Activated T-cell treated with anti-CD3 and anti-CD28 coated beads, Interleukin-2, amount 50 U/mL, for 72 hours (primary cell): ENCODE data around the gene SNRNP40. TPM values are rescaled to one million over a fixed set of nuclear protein-coding genes. Genes with fewer than 3 reads are reported as not detected.

Experiments
- ATAC-seq, 2 donors: fragments of 150-1000 bp; cut with Tn5 transposase; replicated peaks in 1 of 2; 2 replicates each; pipeline ENCODE4 v1.10.0; 2021; ENCODE audit warnings: moderate library complexity in 2 of 2, mild to moderate bottlenecking in 1 of 2
- DNase-seq, 2 donors: peaks; one replicate each; pipeline ENCODE4 v3.0.0; 2021 to 2022; ENCODE audit warnings: mixed read lengths in 1 of 2
- H3K27ac Mint-ChIP-seq: one replicate; pipeline ENCODE4 v1.8.0; 2022; ENCODE audit warnings: mild to moderate bottlenecking, moderate library complexity, mixed read lengths
- H3K27me3 Mint-ChIP-seq: one replicate; pipeline ENCODE4 v1.8.0; 2022; ENCODE audit warnings: low read depth, mixed read lengths
- H3K36me3 Mint-ChIP-seq, 2 donors: one replicate each; pipeline ENCODE4 v1.8.0; 2022; ENCODE audit warnings: mixed read lengths in 2 of 2, mild to moderate bottlenecking in 1 of 2; ENCODE audit not compliant: insufficient read depth in 2 of 2
- H3K4me1 Mint-ChIP-seq: one replicate; pipeline ENCODE4 v1.8.0; 2022; ENCODE audit warnings: low read depth, mixed read lengths
- H3K4me3 Mint-ChIP-seq, 2 donors: one replicate each; pipeline ENCODE4 v1.8.0; 2022; ENCODE audit warnings: mild to moderate bottlenecking in 2 of 2, mixed read lengths in 2 of 2, moderate library complexity in 2 of 2
- H3K9me3 Mint-ChIP-seq, 2 donors: one replicate each; pipeline ENCODE4 v1.8.0; 2022; ENCODE audit warnings: mixed read lengths in 2 of 2
- total RNA-seq, 2 donors: library from RNA; stranded (reverse); gene quantifications; one replicate each; pipeline ENCODE4 v1.2.3, GENCODE V29; 2022

Gene SNRNP40
- 100 to 1,000 TPM in 1 of 2 donors, 10 to 100 TPM in 1; 85.3 to 101 TPM for total RNA-seq

- H3K36me3 Mint-ChIP-seq = peaks cover 3 to 23% of the 10 kb centered on the region in 2 donors
Observed at GRCh38 chr1:31296486-31297276, at the start of gene SNRNP40, which contains the start of gene ZCCHC17. TSS of gene SNRNP40 (minus strand) at chr1:31296788. CDS start at chr1:31296751, 37 bp downstream. TSS of gene ZCCHC17 (plus strand) at chr1:31297032. CDS start at chr1:31310099, 13,067 bp downstream.

GRCh38 chr1:31345635-31346034, 49.0 kb upstream of the SNRNP40 start:
- ATAC-seq = no peak
- Mint-ChIP-seq H3K9me3 (no peaks in the 10 kb centered on the region), H3K27ac (no peak overlapping the region), H3K4me3 (no peak overlapping the region), H3K36me3 (no peaks in the 10 kb centered on the region), H3K4me1 (no peaks in the 10 kb centered on the region), H3K27me3 (no peaks in the 10 kb centered on the region)
- no peak for DNase-seq

More at GRCh38 chr1:31296486-31297276, at the start of gene SNRNP40, which contains the start of gene ZCCHC17:
- peak; percentile 91 to 96 for DNase-seq
- no peak within 1 kb of the TSS for H3K27ac Mint-ChIP-seq
- no peak within 1 kb of the TSS for H3K4me3 Mint-ChIP-seq
- H3K4me1 Mint-ChIP-seq = no peaks in the 10 kb centered on the region
- no peaks in the 10 kb centered on the region for H3K9me3 Mint-ChIP-seq
- H3K27me3 Mint-ChIP-seq = no peaks in the 10 kb centered on the region
- ATAC-seq = peak; percentile 98

- Mint-ChIP-seq H3K4me1 (no peaks in the 10 kb centered on the region), H3K9me3 (no peaks in the 10 kb centered on the region), H3K27me3 (no peaks in the 10 kb centered on the region), H3K36me3 (peaks cover under 1 to 2% of the 10 kb centered on the region in 2 donors), H3K27ac (no peak overlapping the region), H3K4me3 (no peak overlapping the region)
- DNase-seq (no peak), ATAC-seq (peak in 1 of 2 donors; percentile 60)
Observed at GRCh38 chr1:31344503-31344902, 47.9 kb upstream of the SNRNP40 start.

- DNase-seq = no peak
- H3K27ac Mint-ChIP-seq = no peak overlapping the region
- H3K9me3 Mint-ChIP-seq = no peaks in the 10 kb centered on the region
- ATAC-seq = no peak
- H3K4me3 Mint-ChIP-seq = no peak overlapping the region
- H3K27me3 Mint-ChIP-seq = no peaks in the 10 kb centered on the region
- H3K36me3 Mint-ChIP-seq = peaks cover 2% of the 10 kb centered on the region in 2 donors
- peaks cover 4% of the 10 kb centered on the region for H3K4me1 Mint-ChIP-seq
Observed at GRCh38 chr1:31336687-31337467, 40.3 kb upstream of the SNRNP40 start.

GRCh38 chr1:31335007-31335406, 38.4 kb upstream of the SNRNP40 start:
- Mint-ChIP-seq H3K4me3 (no peak overlapping the region), H3K27ac (no peak overlapping the region), H3K27me3 (no peaks in the 10 kb centered on the region), H3K36me3 (peaks cover 2% of the 10 kb centered on the region in 2 donors), H3K9me3 (no peaks in the 10 kb centered on the region), H3K4me1 (peaks cover 4% of the 10 kb centered on the region)
- DNase-seq (no peak), ATAC-seq (no peak)

- Mint-ChIP-seq H3K27ac (no peak overlapping the region), H3K36me3 (no peaks in the 10 kb centered on the region)
- no peak for ATAC-seq
Observed at GRCh38 chr1:31327381-31327780, 30.8 kb upstream of the SNRNP40 start.

GRCh38 chr1:31326461-31326860, 29.9 kb upstream of the SNRNP40 start:
- no peak for DNase-seq
- Mint-ChIP-seq H3K27me3 (no peaks in the 10 kb centered on the region), H3K4me1 (no peaks in the 10 kb centered on the region)

More at GRCh38 chr1:31327381-31327780, 30.8 kb upstream of the SNRNP40 start:
- H3K4me1 Mint-ChIP-seq = no peaks in the 10 kb centered on the region
- H3K9me3 Mint-ChIP-seq = no peaks in the 10 kb centered on the region
- DNase-seq = no peak
- H3K27me3 Mint-ChIP-seq = no peaks in the 10 kb centered on the region
- no peak overlapping the region for H3K4me3 Mint-ChIP-seq

GRCh38 chr1:31324992-31325391, 28.4 kb upstream of the SNRNP40 start:
- DNase-seq (no peak), ATAC-seq (no peak)
- Mint-ChIP-seq H3K9me3 (no peaks in the 10 kb centered on the region), H3K27ac (no peak overlapping the region), H3K4me3 (no peak overlapping the region), H3K27me3 (no peaks in the 10 kb centered on the region), H3K4me1 (no peaks in the 10 kb centered on the region), H3K36me3 (peaks cover 0 to 2% of the 10 kb centered on the region in 2 donors)

More at GRCh38 chr1:31326461-31326860, 29.9 kb upstream of the SNRNP40 start:
- H3K27ac Mint-ChIP-seq = no peak overlapping the region
- H3K4me3 Mint-ChIP-seq = no peak overlapping the region
- H3K9me3 Mint-ChIP-seq = no peaks in the 10 kb centered on the region
- H3K36me3 Mint-ChIP-seq = no peaks in the 10 kb centered on the region
- ATAC-seq = no peak

GRCh38 chr1:31324093-31324492, 27.5 kb upstream of the SNRNP40 start:
- Mint-ChIP-seq H3K36me3 (peaks cover 0 to 2% of the 10 kb centered on the region in 2 donors), H3K27me3 (no peaks in the 10 kb centered on the region), H3K4me1 (no peaks in the 10 kb centered on the region), H3K4me3 (no peak overlapping the region), H3K27ac (no peak overlapping the region), H3K9me3 (no peaks in the 10 kb centered on the region)
- no peak for DNase-seq
- no peak for ATAC-seq

- H3K27ac Mint-ChIP-seq = no peak overlapping the region
- ATAC-seq = no peak
- peaks cover 2 to 10% of the 10 kb centered on the region in 2 donors for H3K36me3 Mint-ChIP-seq
- H3K9me3 Mint-ChIP-seq = no peaks in the 10 kb centered on the region
- H3K4me1 Mint-ChIP-seq = no peaks in the 10 kb centered on the region
- no peak overlapping the region for H3K4me3 Mint-ChIP-seq
- H3K27me3 Mint-ChIP-seq = no peaks in the 10 kb centered on the region
- no peak for DNase-seq
Observed at GRCh38 chr1:31318146-31318545, 21.6 kb upstream of the SNRNP40 start.

GRCh38 chr1:31315902-31316301, 19.3 kb upstream of the SNRNP40 start:
- no peaks in the 10 kb centered on the region for H3K4me1 Mint-ChIP-seq
- H3K27ac Mint-ChIP-seq = no peak overlapping the region
- H3K36me3 Mint-ChIP-seq = peaks cover 0 to 17% of the 10 kb centered on the region in 2 donors
- ATAC-seq (no peak), DNase-seq (no peak)
- H3K27me3 Mint-ChIP-seq = no peaks in the 10 kb centered on the region
- H3K4me3 Mint-ChIP-seq = no peak overlapping the region
- no peaks in the 10 kb centered on the region for H3K9me3 Mint-ChIP-seq

GRCh38 chr1:31310198-31310597, 13.6 kb upstream of the SNRNP40 start:
- no peaks in the 10 kb centered on the region for H3K9me3 Mint-ChIP-seq
- peaks cover 4 to 13% of the 10 kb centered on the region in 2 donors for H3K36me3 Mint-ChIP-seq
- H3K4me3 Mint-ChIP-seq = no peak overlapping the region
- H3K4me1 Mint-ChIP-seq = peaks cover 10% of the 10 kb centered on the region
- ATAC-seq (no peak), DNase-seq (no peak)
- no peaks in the 10 kb centered on the region for H3K27me3 Mint-ChIP-seq
- no peak overlapping the region for H3K27ac Mint-ChIP-seq

GRCh38 chr1:31308036-31308435, 11.4 kb upstream of the SNRNP40 start:
- H3K4me1 Mint-ChIP-seq = peaks cover 10% of the 10 kb centered on the region
- no peak overlapping the region for H3K4me3 Mint-ChIP-seq
- H3K27me3 Mint-ChIP-seq = no peaks in the 10 kb centered on the region
- no peaks in the 10 kb centered on the region for H3K9me3 Mint-ChIP-seq
- ATAC-seq = no peak
- H3K27ac Mint-ChIP-seq = peak overlapping the region; percentile 0
- no peak for DNase-seq
- peaks cover 4 to 10% of the 10 kb centered on the region in 2 donors for H3K36me3 Mint-ChIP-seq
